H1 (cell line): ENCODE results near the gene ORAI3. TPM values are rescaled to one million over a fixed set of nuclear protein-coding genes. Genes with fewer than 3 reads are reported as not detected.

Experiments
- polyA plus RNA-seq, 7 experiments: library from polyadenylated mRNA; depleted of rRNA in 3 of 7; stranded (reverse) in 5 of 7; unstranded in 2 of 7; fragments of >200 nt in 5 of 7; fragments of 200-250 nt in 2 of 7; gene quantifications; 1 replicate in 5 of 7; 2 replicates in 1 of 7; 4 replicates in 1 of 7; pipeline versions ENCODE4 v1.2.1 to v1.2.3, GENCODE V29; 2011 to 2013; ENCODE audit warnings: missing spikeins in 2 of 7, mixed read lengths in 2 of 7
- small RNA-seq: library from polyadenylated mRNA; stranded (forward); fragments of <200 nt; extraction: miRNeasy Mini kit (QIAGEN cat#:217004); gene quantifications from one replicate; pipeline ENCODE3, GENCODE V24; 2013; ENCODE audit not compliant: insufficient read depth
- total RNA-seq: library from RNA; stranded (reverse); fragmentation: NEBNext Ultra II Directional; extraction: Animal tissue kit (Norgen Biotek cat#: 25700); gene quantifications from 2 replicates; pipeline ENCODE4 v1.2.1, GENCODE V29; 2021

Gene ORAI3
- total and polyA plus RNA-seq, 2 of the 8 experiments (the other 6 are each of a cell fraction or from before 2014, with no cell fraction given), result 8.7 to 24.5 TPM

Small RNAs within 50 kb of the gene (small RNA-seq; reads per million reads assigned to genes)
- not detected for gene AC135048.1

Other genes starting within 250 kb of the ORAI3 start
- gene SRCAP, start 249.9 kb upstream of the ORAI3 start, total RNA-seq, result 54.3 and 58.7 TPM in 2 replicates
- gene SRCAP, start 249.9 kb upstream of the ORAI3 start, polyA plus RNA-seq (2011; rRNA removed), result 5.5 and 9.5 TPM in 2 replicates
- 36.0 and 37.2 TPM in 2 replicates for gene PHKG2, start 200.6 kb upstream of the ORAI3 start, total RNA-seq
- gene PHKG2, start 200.6 kb upstream of the ORAI3 start, polyA plus RNA-seq (2011; rRNA removed), result 53.4 and 63.9 TPM in 2 replicates
- gene CFAP119, start 187.0 kb upstream of the ORAI3 start, total RNA-seq, result 5.2 and 6.0 TPM in 2 replicates
- 5.6 and 7.1 TPM in 2 replicates for gene CFAP119, start 187.0 kb upstream of the ORAI3 start, polyA plus RNA-seq (2011; rRNA removed)
- gene RNF40, start 186.7 kb upstream of the ORAI3 start, total RNA-seq, result 68.7 and 70.8 TPM in 2 replicates
- 36.9 and 38.5 TPM in 2 replicates for gene RNF40, start 186.7 kb upstream of the ORAI3 start, polyA plus RNA-seq (2011; rRNA removed)
- 19.3 and 19.5 TPM in 2 replicates for gene ZNF629, start 161.9 kb upstream of the ORAI3 start, total RNA-seq
- gene ZNF629, start 161.9 kb upstream of the ORAI3 start, polyA plus RNA-seq (2011; rRNA removed), result 11.0 and 13.6 TPM in 2 replicates
- gene BCL7C, start 55.0 kb upstream of the ORAI3 start, total RNA-seq, result 16.5 and 17.2 TPM in 2 replicates
- 8.6 and 10.9 TPM in 2 replicates for gene BCL7C, start 55.0 kb upstream of the ORAI3 start, polyA plus RNA-seq (2011; rRNA removed)
- gene CTF1, start 52.5 kb upstream of the ORAI3 start, total RNA-seq, result 0.77 and 0.97 TPM in 2 replicates
- 3.4 and 5.0 TPM in 2 replicates for gene CTF1, start 52.5 kb upstream of the ORAI3 start, polyA plus RNA-seq (2011; rRNA removed)
- gene FBXL19, start 25.5 kb upstream of the ORAI3 start, total RNA-seq, result 72.2 and 74.8 TPM in 2 replicates
- gene FBXL19, start 25.5 kb upstream of the ORAI3 start, polyA plus RNA-seq (2011; rRNA removed), result 47.2 and 77.3 TPM in 2 replicates
- gene SETD1A, start 8.7 kb downstream of the ORAI3 start, total RNA-seq, result 29.0 and 29.6 TPM in 2 replicates
- gene SETD1A, start 8.7 kb downstream of the ORAI3 start, polyA plus RNA-seq (2011; rRNA removed), result 4.8 and 8.3 TPM in 2 replicates
- 2.9 and 3.1 TPM in 2 replicates for gene HSD3B7, start 36.1 kb downstream of the ORAI3 start, total RNA-seq
- gene HSD3B7, start 36.1 kb downstream of the ORAI3 start, polyA plus RNA-seq (2011; rRNA removed), result 6.6 and 9.8 TPM in 2 replicates
- 18.0 and 20.2 TPM in 2 replicates for gene STX1B, start 61.6 kb downstream of the ORAI3 start, total RNA-seq
- gene STX1B, start 61.6 kb downstream of the ORAI3 start, polyA plus RNA-seq (2011; rRNA removed), result 8.9 and 14.6 TPM in 2 replicates
- 32.3 and 39.2 TPM in 2 replicates for gene STX4, start 84.5 kb downstream of the ORAI3 start, total RNA-seq
- gene STX4, start 84.5 kb downstream of the ORAI3 start, polyA plus RNA-seq (2011; rRNA removed), result 25.8 and 32.1 TPM in 2 replicates
- 13.6 and 14.0 TPM in 2 replicates for gene ZNF668, start 125.2 kb downstream of the ORAI3 start, total RNA-seq
- 14.3 and 18.8 TPM in 2 replicates for gene ZNF668, start 125.2 kb downstream of the ORAI3 start, polyA plus RNA-seq (2011; rRNA removed)
- gene ZNF646, start 125.4 kb downstream of the ORAI3 start, total RNA-seq, result 25.0 TPM in 2 replicates
- gene ZNF646, start 125.4 kb downstream of the ORAI3 start, polyA plus RNA-seq (2011; rRNA removed), result 6.5 and 9.9 TPM in 2 replicates
- gene PRSS53, start 139.9 kb downstream of the ORAI3 start, total RNA-seq, result 1.7 and 2.5 TPM in 2 replicates
- 2.6 and 3.6 TPM in 2 replicates for gene PRSS53, start 139.9 kb downstream of the ORAI3 start, polyA plus RNA-seq (2011; rRNA removed)
- 83.3 and 84.1 TPM in 2 replicates for gene VKORC1, start 145.7 kb downstream of the ORAI3 start, total RNA-seq
- gene VKORC1, start 145.7 kb downstream of the ORAI3 start, polyA plus RNA-seq (2011; rRNA removed), result 483 and 512 TPM in 2 replicates
- 49.6 and 51.5 TPM in 2 replicates for gene BCKDK, start 159.3 kb downstream of the ORAI3 start, total RNA-seq
- gene BCKDK, start 159.3 kb downstream of the ORAI3 start, polyA plus RNA-seq (2011; rRNA removed), result 77.1 and 97.1 TPM in 2 replicates
- 61.6 and 68.7 TPM in 2 replicates for gene KAT8, start 168.6 kb downstream of the ORAI3 start, total RNA-seq
- gene KAT8, start 168.6 kb downstream of the ORAI3 start, polyA plus RNA-seq (2011; rRNA removed), result 52.6 and 60.8 TPM in 2 replicates
- gene PRSS8, start 186.7 kb downstream of the ORAI3 start, total RNA-seq, result 86.1 and 87.7 TPM in 2 replicates
- 273 and 321 TPM in 2 replicates for gene PRSS8, start 186.7 kb downstream of the ORAI3 start, polyA plus RNA-seq (2011; rRNA removed)
- 1.3 TPM in 2 replicates for gene PRSS36, start 201.0 kb downstream of the ORAI3 start, total RNA-seq
- 1.9 and 3.1 TPM in 2 replicates for gene PRSS36, start 201.0 kb downstream of the ORAI3 start, polyA plus RNA-seq (2011; rRNA removed)
- 685 and 686 TPM in 2 replicates for gene FUS, start 231.1 kb downstream of the ORAI3 start, total RNA-seq
- gene FUS, start 231.1 kb downstream of the ORAI3 start, polyA plus RNA-seq (2011; rRNA removed), result 484 and 491 TPM in 2 replicates